Stimulated activated CD4-positive, alpha-beta T cell treated with anti-CD3 and anti-CD28 coated beads, Interleukin-15, amount 100 ng/mL, for 24 hours (primary cell): ENCODE results near the gene ADGRL3.
"Not testable (repeated sequence)": the region's sequence is repeated elsewhere in the genome, so short reads cannot be mapped to it uniquely, and the experiment has no call there.

Experiments used
- DNase-seq: peaks from one replicate; pipeline ENCODE4 v3.0.0-alpha.2; 2020

The ADGRL3 gene

GRCh38 chr4:61763682-61764081, 563.6 kb downstream of the ADGRL3 start:
- no peak for DNase-seq

GRCh38 chr4:61764090-61764489, 564.0 kb downstream of the ADGRL3 start:
- not testable (repeated sequence) for DNase-seq

GRCh38 chr4:61769444-61770167, 569.5 kb downstream of the ADGRL3 start:
- not testable (repeated sequence) for DNase-seq

- no peak for DNase-seq
Measured at GRCh38 chr4:61770456-61770855, 570.3 kb downstream of the ADGRL3 start.

GRCh38 chr4:61771056-61771455, 570.9 kb downstream of the ADGRL3 start:
- no peak for DNase-seq

- DNase-seq: no peak
Measured at GRCh38 chr4:61772126-61772525, 572.0 kb downstream of the ADGRL3 start.

- DNase-seq: no peak
Measured at GRCh38 chr4:61773655-61774245, 573.6 kb downstream of the ADGRL3 start.

- no peak for DNase-seq
Measured at GRCh38 chr4:61782133-61782532, 582.0 kb downstream of the ADGRL3 start.

- DNase-seq: no peak
Measured at GRCh38 chr4:61783050-61783449, 582.9 kb downstream of the ADGRL3 start.

GRCh38 chr4:61785761-61786160, 585.6 kb downstream of the ADGRL3 start:
- DNase-seq: no peak

- no peak for DNase-seq
Measured at GRCh38 chr4:61786211-61786610, 586.1 kb downstream of the ADGRL3 start.

- DNase-seq: no peak
Measured at GRCh38 chr4:61795998-61796397, 595.9 kb downstream of the ADGRL3 start.

- DNase-seq: no peak
Measured at GRCh38 chr4:61799794-61800193, 599.7 kb downstream of the ADGRL3 start.

- DNase-seq: no peak
Measured at GRCh38 chr4:61805227-61805626, 605.1 kb downstream of the ADGRL3 start.

GRCh38 chr4:61805979-61806378, 605.9 kb downstream of the ADGRL3 start:
- no peak for DNase-seq

GRCh38 chr4:61812171-61812570, 612.0 kb downstream of the ADGRL3 start:
- no peak for DNase-seq

GRCh38 chr4:61817071-61817470, 616.9 kb downstream of the ADGRL3 start:
- no peak for DNase-seq

GRCh38 chr4:61820136-61820535, 620.0 kb downstream of the ADGRL3 start:
- no peak for DNase-seq

GRCh38 chr4:61824454-61824853, 624.3 kb downstream of the ADGRL3 start:
- DNase-seq: no peak

GRCh38 chr4:61827907-61828391, 627.8 kb downstream of the ADGRL3 start:
- no peak for DNase-seq

GRCh38 chr4:61828960-61829359, 628.8 kb downstream of the ADGRL3 start:
- no peak for DNase-seq

GRCh38 chr4:61831987-61832386, 631.9 kb downstream of the ADGRL3 start:
- no peak for DNase-seq

GRCh38 chr4:61837395-61837794, 637.3 kb downstream of the ADGRL3 start:
- no peak for DNase-seq

- no peak for DNase-seq
Measured at GRCh38 chr4:61838072-61838471, 637.9 kb downstream of the ADGRL3 start.

- no peak for DNase-seq
Measured at GRCh38 chr4:61841714-61842113, 641.6 kb downstream of the ADGRL3 start.
